Upper lobe of left lung (tissue), 4 donors: ENCODE results near the gene CCDC172.

ENCODE experiments used
- POLR2A ChIP-seq, 4 donors: fragments of 450-650 bp; IDR thresholded peaks; one replicate each; pipeline ENCODE4 v1.5.1; 2016 to 2017; ENCODE audit warnings: antibody characterized with exemption in 4 of 4, mild to moderate bottlenecking in 2 of 4
- POLR2AphosphoS5 ChIP-seq, 2 donors: sonication (generic); formaldehyde crosslinking; IDR thresholded peaks; one replicate each; pipeline ENCODE4 v1.5.1; 2017; ENCODE audit warnings: antibody characterized with exemption in 2 of 2
- TF ChIP-seq, protein P1 (sequence below), 6 experiments: fragments of 450-650 bp in 4 of 6; fragments of 200-600 bp in 2 of 6; sonication (generic) in 2 of 6; IDR thresholded peaks; one replicate each; pipeline ENCODE4 v1.5.1; 2016 to 2019; ENCODE audit warnings: antibody characterized with exemption in 6 of 6

DNA sequence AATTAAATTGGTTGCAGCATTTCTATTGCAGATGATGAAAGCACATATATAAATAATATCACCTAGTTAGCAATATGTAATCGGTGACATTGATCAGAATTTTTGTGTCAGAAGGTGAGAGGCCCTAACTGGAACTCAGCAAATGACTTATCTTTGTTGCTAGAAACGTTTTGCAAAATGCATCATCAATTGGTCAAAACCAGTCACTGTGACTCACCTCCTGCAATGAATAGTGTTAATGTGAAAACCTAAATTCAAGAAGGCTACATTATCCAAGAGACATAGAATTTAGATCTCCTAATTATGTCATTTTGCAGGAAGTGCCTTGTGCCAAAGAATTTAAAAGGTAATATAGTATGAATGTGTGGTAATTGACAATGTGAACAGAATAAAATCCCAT is 93.6 kb downstream of the CCDC172 start:
- TF ChIP-seq POLR2AphosphoS5 (IDR thresholded peaks at IDR 0.05) = no peak
- TF ChIP-seq, protein P1, sequence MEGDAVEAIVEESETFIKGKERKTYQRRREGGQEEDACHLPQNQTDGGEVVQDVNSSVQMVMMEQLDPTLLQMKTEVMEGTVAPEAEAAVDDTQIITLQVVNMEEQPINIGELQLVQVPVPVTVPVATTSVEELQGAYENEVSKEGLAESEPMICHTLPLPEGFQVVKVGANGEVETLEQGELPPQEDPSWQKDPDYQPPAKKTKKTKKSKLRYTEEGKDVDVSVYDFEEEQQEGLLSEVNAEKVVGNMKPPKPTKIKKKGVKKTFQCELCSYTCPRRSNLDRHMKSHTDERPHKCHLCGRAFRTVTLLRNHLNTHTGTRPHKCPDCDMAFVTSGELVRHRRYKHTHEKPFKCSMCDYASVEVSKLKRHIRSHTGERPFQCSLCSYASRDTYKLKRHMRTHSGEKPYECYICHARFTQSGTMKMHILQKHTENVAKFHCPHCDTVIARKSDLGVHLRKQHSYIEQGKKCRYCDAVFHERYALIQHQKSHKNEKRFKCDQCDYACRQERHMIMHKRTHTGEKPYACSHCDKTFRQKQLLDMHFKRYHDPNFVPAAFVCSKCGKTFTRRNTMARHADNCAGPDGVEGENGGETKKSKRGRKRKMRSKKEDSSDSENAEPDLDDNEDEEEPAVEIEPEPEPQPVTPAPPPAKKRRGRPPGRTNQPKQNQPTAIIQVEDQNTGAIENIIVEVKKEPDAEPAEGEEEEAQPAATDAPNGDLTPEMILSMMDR (IDR thresholded peaks at IDR 0.05) = no peak
- no peak for TF ChIP-seq POLR2A (IDR thresholded peaks at IDR 0.05)
